Astrocyte (in vitro differentiated cells and primary cell): ENCODE results near the gene IQCK.

ENCODE experiments used
- EZH2 ChIP-seq: IDR thresholded peaks from 2 replicates; pipeline ENCODE4 v1.6.1; 2012; ENCODE audit warnings: mild to moderate bottlenecking, low read length, inconsistent platforms; ENCODE audit not compliant: insufficient read depth
- TF ChIP-seq, protein P1 (sequence below): IDR thresholded peaks from 2 replicates; pipeline ENCODE4 v1.5.1; 2011; ENCODE audit warnings: low read depth, mild to moderate bottlenecking, inconsistent platforms, low read length, moderate library complexity; ENCODE audit not compliant: insufficient read depth

DNA sequence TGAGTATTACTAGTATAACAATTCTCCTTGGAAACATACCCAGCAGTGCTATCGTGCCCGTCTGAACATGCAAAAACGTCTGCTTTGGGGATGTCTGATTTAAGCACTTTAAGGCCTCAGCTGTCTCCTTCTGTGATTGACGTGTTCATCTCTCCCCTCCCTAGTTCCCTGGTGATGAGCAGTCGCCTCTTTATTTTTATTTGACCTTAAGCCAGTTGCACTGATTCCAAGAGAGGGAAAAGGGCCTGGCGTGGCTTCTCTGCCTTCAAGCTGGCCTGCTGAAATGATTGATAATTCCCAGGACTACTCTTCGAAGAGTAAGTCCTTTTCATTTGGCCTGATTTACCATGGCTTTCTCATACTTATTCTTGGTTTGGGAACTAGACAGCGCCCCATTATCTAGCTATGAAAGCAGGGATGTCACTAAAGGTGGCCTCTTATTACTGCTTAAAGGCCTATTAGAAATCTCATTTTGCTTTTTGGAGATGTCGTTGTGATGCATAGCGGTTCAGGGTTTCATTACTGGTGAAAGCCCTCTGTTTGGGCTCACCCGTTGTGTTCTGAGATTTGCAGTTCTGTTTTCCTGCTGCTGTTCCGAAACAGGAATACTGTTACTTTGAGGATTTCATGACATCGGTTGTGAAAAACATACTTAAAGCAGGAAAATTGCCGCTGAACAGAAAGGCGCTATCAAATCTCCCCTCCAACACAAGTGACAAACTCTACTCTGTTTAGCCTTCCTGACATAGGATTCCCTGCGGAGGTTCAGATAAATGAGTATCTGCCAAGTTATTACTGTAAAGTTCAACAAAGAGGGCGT, 65.5 kb downstream of the IQCK start:
- TF ChIP-seq, protein P1, sequence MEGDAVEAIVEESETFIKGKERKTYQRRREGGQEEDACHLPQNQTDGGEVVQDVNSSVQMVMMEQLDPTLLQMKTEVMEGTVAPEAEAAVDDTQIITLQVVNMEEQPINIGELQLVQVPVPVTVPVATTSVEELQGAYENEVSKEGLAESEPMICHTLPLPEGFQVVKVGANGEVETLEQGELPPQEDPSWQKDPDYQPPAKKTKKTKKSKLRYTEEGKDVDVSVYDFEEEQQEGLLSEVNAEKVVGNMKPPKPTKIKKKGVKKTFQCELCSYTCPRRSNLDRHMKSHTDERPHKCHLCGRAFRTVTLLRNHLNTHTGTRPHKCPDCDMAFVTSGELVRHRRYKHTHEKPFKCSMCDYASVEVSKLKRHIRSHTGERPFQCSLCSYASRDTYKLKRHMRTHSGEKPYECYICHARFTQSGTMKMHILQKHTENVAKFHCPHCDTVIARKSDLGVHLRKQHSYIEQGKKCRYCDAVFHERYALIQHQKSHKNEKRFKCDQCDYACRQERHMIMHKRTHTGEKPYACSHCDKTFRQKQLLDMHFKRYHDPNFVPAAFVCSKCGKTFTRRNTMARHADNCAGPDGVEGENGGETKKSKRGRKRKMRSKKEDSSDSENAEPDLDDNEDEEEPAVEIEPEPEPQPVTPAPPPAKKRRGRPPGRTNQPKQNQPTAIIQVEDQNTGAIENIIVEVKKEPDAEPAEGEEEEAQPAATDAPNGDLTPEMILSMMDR, result no peak
- no peak for TF ChIP-seq EZH2
